AG04450 (cell line): ENCODE measurements around the gene ABLIM1. TPM values are rescaled to one million over a fixed set of nuclear protein-coding genes. Genes with fewer than 3 reads are reported as not detected.

Source experiments
- CTCF ChIA-PET: fragments of 300-600, 350-600 bp; formaldehyde crosslinking; extraction: SDS; loops from one replicate; lab custom pipeline; 2022; ENCODE audit warnings: antibody characterized with exemption, inconsistent platforms; lab: Charles Lee
- POLR2A ChIA-PET: fragments of 350-600 bp; formaldehyde crosslinking; extraction: SDS; loops from one replicate; lab custom pipeline; 2021; ENCODE audit warnings: antibody characterized with exemption, inconsistent platforms; lab: Yijun Ruan, JAX
- DNase-seq: peaks from one replicate; pipeline ENCODE4 v3.0.0-alpha.2; 2011; ENCODE audit warnings: low read depth, low spot score
- H3K27ac ChIP-seq: one replicate; pipeline ENCODE4 v1.5.1; 2012; ENCODE audit warnings: low read depth, low read length, control low read depth
- H3K27me3 ChIP-seq: one replicate; pipeline ENCODE4 v1.6.0; 2012; ENCODE audit warnings: low read length; ENCODE audit not compliant: control insufficient read depth, insufficient read depth
- H3K4me3 ChIP-seq: 2 replicates; pipeline ENCODE4 v1.5.1; 2011; ENCODE audit warnings: mild to moderate bottlenecking, low read depth, low read length, control low read depth
- H3K9me3 ChIP-seq: 2 replicates; pipeline ENCODE4 v1.5.1; 2012; ENCODE audit warnings: low read length; ENCODE audit not compliant: control insufficient read depth, insufficient read depth
- CTCF ChIP-seq: IDR thresholded peaks from 2 replicates; pipeline ENCODE4 v1.5.1; 2011; ENCODE audit warnings: low read depth, low read length, control low read depth, inconsistent platforms
- polyA plus RNA-seq: library from polyadenylated mRNA; depleted of rRNA; stranded (reverse); fragments of >200 nt; gene quantifications from 2 replicates; pipeline ENCODE4 v1.2.3, GENCODE V29; 2011

Gene ABLIM1
- polyA plus RNA-seq, 1 experiment = 6.4 TPM

- Histone ChIP-seq H3K4me3 (no peak overlapping the region), H3K27me3 (peaks cover 7% of the 10 kb centered on the region), H3K9me3 (no peaks in the 10 kb centered on the region), H3K27ac (no peak overlapping the region)
- no peak for DNase-seq
- TF ChIP-seq CTCF = no peak
- ChIA-PET CTCF (interaction anchor here (2.1 kb wide), 1 partner anchor 123 kb away, joined by 8 read pairs; no protein-coding TSS in a partner anchor), POLR2A (no interaction called here)
Observed at GRCh38 chr10:114427124-114427852, 230.8 kb downstream of the ABLIM1 start.

- no peak for DNase-seq
- Histone ChIP-seq H3K27me3 (peaks cover 9% of the 10 kb centered on the region), H3K4me3 (no peak overlapping the region), H3K9me3 (no peaks in the 10 kb centered on the region), H3K27ac (no peak overlapping the region)
- ChIA-PET CTCF (interaction anchor here (2.1 kb wide), 1 partner anchor 122 kb away, joined by 8 read pairs; no protein-coding TSS in a partner anchor), POLR2A (no interaction called here)
- TF ChIP-seq CTCF = no peak
Observed at GRCh38 chr10:114426476-114426875, 231.6 kb downstream of the ABLIM1 start.

GRCh38 chr10:114420811-114421485 lies 237.1 kb downstream of the ABLIM1 start:
- peaks cover 4% of the 10 kb centered on the region for H3K27me3 ChIP-seq
- CTCF ChIA-PET = no interaction called here
- no peak for DNase-seq
- POLR2A ChIA-PET = no interaction called here
- no peak overlapping the region for H3K4me3 ChIP-seq
- no peak for TF ChIP-seq CTCF
- H3K9me3 ChIP-seq = no peaks in the 10 kb centered on the region
- no peak overlapping the region for H3K27ac ChIP-seq

GRCh38 chr10:114418109-114418508 lies 240.0 kb downstream of the ABLIM1 start:
- Histone ChIP-seq H3K27ac (no peak overlapping the region), H3K4me3 (no peak overlapping the region), H3K9me3 (no peaks in the 10 kb centered on the region), H3K27me3 (peaks cover 4% of the 10 kb centered on the region)
- no peak for TF ChIP-seq CTCF
- DNase-seq = no peak
- CTCF ChIA-PET = no interaction called here
- POLR2A ChIA-PET = no interaction called here
